ENCODE measurements around the gene AMFR.

Gene AMFR

GRCh38 chr16:56329887-56330286 is 95.5 kb downstream of the AMFR start:
- DNase-seq: no peak

- no peak for DNase-seq
Measured at GRCh38 chr16:56328276-56329022, 96.9 kb downstream of the AMFR start.

DNA sequence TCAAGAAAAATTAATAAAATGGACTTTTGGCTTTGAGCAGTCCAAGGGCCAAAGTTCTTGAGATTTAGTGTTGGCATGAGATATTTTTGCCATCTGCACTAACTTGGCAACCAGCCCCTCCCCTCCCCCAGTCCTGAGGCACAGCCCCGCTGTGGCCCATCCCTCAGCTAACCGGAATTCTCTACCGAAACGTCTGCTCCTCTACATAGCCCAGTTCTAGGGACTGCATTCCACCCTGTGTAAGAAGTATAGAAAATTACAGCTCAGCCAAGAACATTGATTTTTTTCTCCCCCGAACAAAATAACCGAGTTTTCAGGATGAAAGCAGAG is 97.5 kb downstream of the AMFR start:
- DNase-seq: no peak

- DNase-seq: no peak
Measured at GRCh38 chr16:56327071-56327928, 98.0 kb downstream of the AMFR start.

GRCh38 chr16:56325956-56326355 is 99.4 kb downstream of the AMFR start:
- no peak for DNase-seq

- no peak for DNase-seq
Measured at GRCh38 chr16:56324406-56324805, 100.9 kb downstream of the AMFR start.

DNA sequence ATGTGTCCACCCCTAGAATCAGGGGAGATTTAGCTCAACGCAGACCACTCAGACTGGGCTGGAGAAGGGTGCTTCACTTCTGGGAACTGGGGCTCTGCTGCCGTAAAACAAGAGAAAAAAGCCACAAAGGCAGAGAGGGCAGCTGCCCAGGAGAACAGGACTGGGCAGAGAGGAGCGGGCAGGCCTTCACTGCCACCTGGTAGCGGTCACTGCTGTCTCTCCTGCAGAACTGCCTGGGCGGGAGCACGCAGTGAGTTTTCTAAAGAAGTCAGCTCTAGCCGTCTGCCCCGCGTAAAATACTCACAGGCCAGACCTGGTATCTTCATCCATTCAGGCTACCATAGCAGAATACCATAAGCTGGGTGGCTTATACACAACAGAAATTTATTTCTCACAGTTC is 103.8 kb downstream of the AMFR start:
- DNase-seq: no peak

DNA sequence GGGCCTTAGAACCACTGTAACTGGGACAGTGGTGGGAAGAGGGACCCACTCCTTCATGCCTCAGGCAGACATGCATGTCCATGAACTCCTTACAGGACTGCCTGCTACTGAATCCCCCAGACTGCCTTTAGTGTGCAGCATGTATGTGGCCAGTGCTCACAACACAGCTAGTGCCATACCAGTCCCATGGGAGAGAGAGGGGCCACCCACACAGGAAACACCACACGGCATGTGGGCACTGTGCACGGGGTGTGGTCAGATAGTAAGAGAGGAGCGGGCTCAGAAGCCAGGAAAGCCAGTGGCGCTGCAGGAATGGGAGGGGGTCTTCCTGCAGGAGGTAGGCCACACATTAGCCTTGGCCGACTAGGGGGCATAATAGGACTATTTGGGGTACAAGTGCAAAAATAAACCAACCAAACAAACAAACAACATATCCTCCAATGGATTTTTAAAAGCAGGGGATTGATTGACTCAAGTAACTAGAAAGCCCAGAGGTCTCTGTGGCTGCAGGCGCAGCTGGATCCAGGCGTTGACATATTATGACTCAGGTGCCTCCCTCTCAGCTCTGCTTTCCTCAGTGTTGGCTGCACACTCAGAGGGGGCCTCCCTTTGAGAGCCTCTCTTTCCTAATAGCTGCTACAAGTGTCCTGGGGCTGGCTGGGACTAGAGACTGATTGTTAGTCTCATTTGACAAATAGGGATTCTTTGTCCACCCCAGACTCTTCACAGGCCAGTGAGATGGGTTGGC is 104.4 kb downstream of the AMFR start:
- DNase-seq: no peak

DNA sequence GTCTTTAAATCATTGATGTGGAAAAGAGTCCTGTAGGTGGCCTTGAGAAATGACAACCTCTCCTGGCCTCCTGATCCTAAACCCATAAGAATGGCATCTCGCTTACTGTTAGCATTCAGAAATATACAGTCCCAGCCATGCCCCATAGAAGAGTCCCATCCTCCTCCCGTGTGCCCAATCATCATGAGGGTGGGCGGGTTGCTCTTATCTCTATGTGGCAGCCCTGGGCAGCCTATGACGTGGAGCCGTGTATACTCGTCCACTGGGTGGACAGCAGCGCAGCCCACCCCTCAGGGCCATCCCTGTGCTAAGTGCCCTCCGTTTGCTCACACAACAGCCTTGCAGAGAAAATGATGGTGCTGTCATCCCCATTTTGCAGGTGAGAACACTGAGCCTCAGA is 105.3 kb downstream of the AMFR start:
- DNase-seq: no peak

DNA sequence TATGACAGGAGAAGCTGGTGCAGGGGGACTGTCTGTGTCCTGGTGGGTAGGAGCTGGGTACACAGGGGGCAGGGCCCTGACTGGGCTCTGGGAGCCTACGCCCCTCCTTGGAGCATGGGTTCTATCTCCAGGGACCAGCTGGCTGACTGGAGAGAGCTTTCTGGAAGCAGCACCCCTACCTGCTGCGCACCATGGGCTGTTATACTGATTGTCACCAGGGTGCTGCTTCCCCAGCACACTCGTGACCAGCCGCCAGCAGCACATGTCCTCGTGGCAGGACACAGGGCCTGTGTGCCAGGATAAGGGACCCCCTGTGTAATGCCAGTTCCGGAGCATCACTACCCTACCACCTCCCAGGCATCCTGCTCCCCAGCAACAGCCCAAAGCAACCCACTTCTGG is 106.0 kb downstream of the AMFR start:
- no peak for DNase-seq

DNA sequence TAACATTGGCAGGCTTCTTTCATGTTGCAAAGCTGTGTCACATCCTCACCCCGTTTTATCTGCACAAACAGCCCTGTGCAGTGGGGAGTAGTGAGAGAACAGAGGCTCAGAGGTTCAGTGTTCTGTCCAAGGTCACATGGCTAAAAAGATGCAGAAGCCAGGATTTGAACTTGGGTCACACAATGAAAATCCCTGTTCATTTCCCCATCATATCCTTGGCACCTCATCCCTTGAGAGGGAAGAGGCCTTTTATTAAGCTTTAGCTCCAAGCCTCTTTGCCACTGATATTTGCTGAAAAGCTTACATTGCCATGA is 106.6 kb downstream of the AMFR start:
- DNase-seq: no peak

GRCh38 chr16:56317998-56318826 is 107.1 kb downstream of the AMFR start:
- DNase-seq: peak; percentile 79

DNA sequence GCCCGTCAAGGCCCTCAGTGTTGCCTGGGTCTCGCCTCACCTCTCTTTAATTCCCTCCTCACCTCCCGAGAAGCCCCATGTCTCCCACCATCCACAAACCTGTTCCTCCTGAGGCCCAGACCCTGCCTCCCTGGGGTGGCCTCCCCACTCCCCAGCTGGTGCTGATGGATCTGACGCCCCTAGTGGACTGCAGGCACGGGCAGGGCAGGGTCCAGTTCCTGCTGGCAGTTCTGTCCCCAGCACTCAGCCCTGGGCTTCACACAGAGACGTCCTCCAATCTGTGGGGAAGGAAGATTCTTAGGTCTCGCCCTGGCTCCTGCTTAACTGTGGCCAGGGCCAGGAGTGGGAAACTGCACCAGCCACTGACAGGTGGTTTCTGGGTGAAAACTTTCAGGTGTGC is 108.8 kb downstream of the AMFR start:
- DNase-seq: no peak

GRCh38 chr16:56315955-56316354 is 109.4 kb downstream of the AMFR start:
- no peak for DNase-seq

GRCh38 chr16:56314244-56314850 is 111.0 kb downstream of the AMFR start:
- no peak for DNase-seq

- no peak for DNase-seq
Measured at GRCh38 chr16:56312556-56312955, 112.8 kb downstream of the AMFR start.

- no peak for DNase-seq
Measured at GRCh38 chr16:56312028-56312300, 113.4 kb downstream of the AMFR start.
